ENCODE results near the gene TMEM37.

Gene TMEM37

GRCh38 chr2:119408221-119408619 is 23.4 kb upstream of the TMEM37 start:
- TF ChIP-seq CTCF (IDR thresholded peaks at IDR 0.05; ENCODE audit: low read depth, low read length) = no peak
- no peak for DNase-seq (ENCODE audit: extremely low read depth, low read depth)

GRCh38 chr2:119409506-119409905 is 22.1 kb upstream of the TMEM37 start:
- TF ChIP-seq CTCF (IDR thresholded peaks at IDR 0.05; ENCODE audit: low read depth, low read length) = no peak
- no peak for DNase-seq (ENCODE audit: extremely low read depth, low read depth)

- TF ChIP-seq CTCF (IDR thresholded peaks at IDR 0.05; ENCODE audit: low read depth, low read length) = no peak
- DNase-seq (ENCODE audit: extremely low read depth, low read depth) = no peak
Measured at GRCh38 chr2:119414894-119415293, 16.8 kb upstream of the TMEM37 start.

GRCh38 chr2:119415630-119416029 is 16.0 kb upstream of the TMEM37 start:
- no peak for TF ChIP-seq CTCF (IDR thresholded peaks at IDR 0.05; ENCODE audit: low read depth, low read length)
- no peak for DNase-seq (ENCODE audit: extremely low read depth, low read depth)

- TF ChIP-seq CTCF (IDR thresholded peaks at IDR 0.05; ENCODE audit: low read depth, low read length) = no peak
- DNase-seq (ENCODE audit: extremely low read depth, low read depth) = no peak
Measured at GRCh38 chr2:119416299-119416923, 15.2 kb upstream of the TMEM37 start.

- no peak for TF ChIP-seq CTCF (IDR thresholded peaks at IDR 0.05; ENCODE audit: low read depth, low read length)
- DNase-seq (ENCODE audit: extremely low read depth, low read depth) = no peak
Measured at GRCh38 chr2:119417908-119418307, 13.7 kb upstream of the TMEM37 start.

GRCh38 chr2:119419065-119419464 is 12.6 kb upstream of the TMEM37 start:
- no peak for DNase-seq (ENCODE audit: extremely low read depth, low read depth)

More at GRCh38 chr2:119419065-119419464, 12.6 kb upstream of the TMEM37 start:
- no peak for TF ChIP-seq CTCF (IDR thresholded peaks at IDR 0.05; ENCODE audit: low read depth, low read length)

Data from AG09319 (cell line).